Measurements from ENCODE around the gene NTSR1.

Gene NTSR1

GRCh38 chr20:62706344-62706743 lies 2.3 kb upstream of the NTSR1 start:
- DNase-seq (ENCODE audit: low spot score), result no peak
- in situ Hi-C loops (cut with MboI; ENCODE audit: low sequenced_read_pairs, unreplicated experiment), result no loop called here
- TF ChIP-seq CTCF (IDR thresholded peaks at IDR 0.05; ENCODE audit: borderline replicate concordance, control extremely low read depth, extremely low read depth, insufficient read depth, missing control alignments), result no peak

GRCh38 chr20:62706857-62707256 lies 1.8 kb upstream of the NTSR1 start:
- TF ChIP-seq CTCF (IDR thresholded peaks at IDR 0.05; ENCODE audit: borderline replicate concordance, control extremely low read depth, extremely low read depth, insufficient read depth, missing control alignments), result no peak
- in situ Hi-C loops (cut with MboI; ENCODE audit: low sequenced_read_pairs, unreplicated experiment), result no loop called here
- no peak for DNase-seq (ENCODE audit: low spot score)

DNA sequence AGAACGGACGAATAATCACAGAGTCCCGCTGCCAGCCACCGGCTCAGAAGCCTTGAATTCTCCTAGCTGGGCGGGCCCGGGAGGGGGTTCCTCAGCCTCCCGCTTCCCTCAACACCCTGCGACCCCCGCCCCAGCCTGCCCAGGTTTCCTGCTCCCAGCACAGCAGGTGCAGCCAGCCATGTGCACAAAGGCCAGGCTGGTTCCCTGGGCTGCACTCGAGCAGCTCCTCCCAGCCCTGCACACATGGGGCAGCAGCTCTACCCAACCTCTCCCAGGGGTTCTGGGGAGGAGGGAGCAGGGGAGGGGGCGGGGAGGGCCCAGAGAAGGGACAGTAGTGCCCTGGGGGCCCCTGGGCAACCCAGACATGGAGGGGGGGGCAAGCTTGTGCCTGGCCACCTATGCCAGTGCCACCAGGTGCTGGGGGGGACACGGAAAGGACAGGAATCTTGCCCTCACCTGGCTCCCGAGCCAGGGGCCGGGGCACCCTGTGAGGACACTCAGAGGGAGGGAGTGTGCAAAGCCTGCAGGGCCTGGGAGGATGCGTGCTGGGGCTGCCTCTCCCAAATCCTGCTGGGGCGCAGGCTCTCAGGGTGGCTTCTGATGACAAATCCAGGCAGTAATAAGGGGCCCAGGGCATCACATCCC lies 1.2 kb upstream of the NTSR1 start:
- no peak for TF ChIP-seq CTCF (IDR thresholded peaks at IDR 0.05; ENCODE audit: borderline replicate concordance, control extremely low read depth, extremely low read depth, insufficient read depth, missing control alignments)
- no peak for DNase-seq (ENCODE audit: low spot score)
- in situ Hi-C loops (cut with MboI; ENCODE audit: low sequenced_read_pairs, unreplicated experiment), result no loop called here

DNA sequence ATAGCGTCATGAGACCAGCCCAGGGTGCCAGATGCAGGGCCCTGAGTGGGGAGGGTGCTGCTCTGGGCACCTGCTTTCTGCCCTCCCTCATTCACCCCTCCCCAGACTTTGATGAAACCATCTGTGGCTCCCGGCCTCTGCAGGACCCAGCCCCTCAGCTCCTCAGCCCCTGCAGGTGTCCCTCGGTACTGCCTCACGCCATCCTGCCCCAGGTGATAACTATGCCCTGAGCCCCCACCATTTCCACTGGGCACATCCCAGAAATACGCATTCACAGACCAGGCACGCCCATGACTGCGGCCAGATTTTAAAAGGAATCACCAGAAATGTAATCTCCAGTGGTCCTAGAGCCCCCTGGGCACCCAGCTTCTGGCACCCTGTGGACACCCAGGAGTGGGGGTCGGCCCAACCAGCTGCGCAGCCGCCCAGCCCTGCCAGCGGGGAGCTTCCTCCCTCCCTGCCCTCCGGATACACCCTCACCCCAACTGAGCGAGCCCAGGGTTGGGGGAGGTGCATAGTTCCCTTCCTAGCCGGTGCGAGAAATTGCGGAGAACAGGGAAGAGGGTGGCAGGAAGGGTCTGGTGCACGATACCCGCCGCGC lies 615 bp upstream of the NTSR1 start:
- in situ Hi-C loops (cut with MboI; ENCODE audit: low sequenced_read_pairs, unreplicated experiment), result no loop called here
- TF ChIP-seq CTCF (IDR thresholded peaks at IDR 0.05; ENCODE audit: borderline replicate concordance, control extremely low read depth, extremely low read depth, insufficient read depth, missing control alignments), result no peak
- DNase-seq (ENCODE audit: low spot score), result no peak

DNA sequence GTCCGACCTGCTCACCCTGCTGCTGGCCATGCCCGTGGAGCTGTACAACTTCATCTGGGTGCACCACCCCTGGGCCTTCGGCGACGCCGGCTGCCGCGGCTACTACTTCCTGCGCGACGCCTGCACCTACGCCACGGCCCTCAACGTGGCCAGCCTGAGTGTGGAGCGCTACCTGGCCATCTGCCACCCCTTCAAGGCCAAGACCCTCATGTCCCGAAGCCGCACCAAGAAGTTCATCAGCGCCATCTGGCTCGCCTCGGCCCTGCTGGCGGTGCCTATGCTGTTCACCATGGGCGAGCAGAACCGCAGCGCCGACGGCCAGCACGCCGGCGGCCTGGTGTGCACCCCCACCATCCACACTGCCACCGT lies 885 bp downstream of the NTSR1 start:
- no peak for TF ChIP-seq CTCF (IDR thresholded peaks at IDR 0.05; ENCODE audit: borderline replicate concordance, control extremely low read depth, extremely low read depth, insufficient read depth, missing control alignments)
- no peak for DNase-seq (ENCODE audit: low spot score)
- in situ Hi-C loops (cut with MboI; ENCODE audit: low sequenced_read_pairs, unreplicated experiment), result no loop called here

DNA sequence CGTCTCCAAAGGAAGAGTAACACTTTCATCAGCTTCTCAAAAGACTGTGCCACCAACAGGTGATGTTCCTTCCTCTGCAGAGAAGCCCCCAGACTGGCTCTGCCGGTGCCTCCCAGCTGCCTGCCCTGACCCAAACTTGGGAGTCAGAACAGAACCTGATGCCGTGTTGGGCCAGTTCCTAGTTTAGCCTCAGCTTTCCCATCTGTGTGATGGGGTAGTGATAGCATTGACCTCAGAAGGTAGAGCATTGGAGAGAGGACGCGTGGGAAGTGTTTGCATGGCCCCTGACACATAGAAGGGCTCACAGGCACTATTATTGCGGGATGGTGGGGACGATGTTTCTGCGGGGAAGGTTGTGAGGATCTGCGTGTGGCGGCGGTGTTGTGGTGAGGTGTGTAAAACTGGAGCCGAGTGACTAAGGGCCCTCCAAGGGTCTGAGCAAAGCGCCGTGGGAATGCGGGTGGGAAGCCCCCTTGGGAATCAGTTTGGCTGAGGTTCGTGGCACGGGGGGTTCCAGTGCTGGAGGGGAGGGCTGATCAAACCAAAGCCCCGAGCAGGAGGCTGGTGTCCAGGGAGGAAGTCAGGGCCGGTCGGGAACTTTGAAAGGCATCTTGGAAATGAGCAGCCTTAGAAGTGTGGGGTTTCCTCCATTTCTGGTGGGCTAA lies 1.7 kb downstream of the NTSR1 start:
- in situ Hi-C loops (cut with MboI; ENCODE audit: low sequenced_read_pairs, unreplicated experiment), result no loop called here
- DNase-seq (ENCODE audit: low spot score), result no peak
- TF ChIP-seq CTCF (IDR thresholded peaks at IDR 0.05; ENCODE audit: borderline replicate concordance, control extremely low read depth, extremely low read depth, insufficient read depth, missing control alignments), result no peak

Measured in GM13976 (cell line).